Transverse colon (tissue), 4 donors: ENCODE measurements around the gene MCRS1. TPM values are rescaled to one million over a fixed set of nuclear protein-coding genes. Genes with fewer than 3 reads are reported as not detected.

ENCODE experiments used
- DNase-seq: peaks from one replicate; pipeline ENCODE4 v3.0.0-alpha.2; 2019
- H3K27ac ChIP-seq, 4 donors: fragments of 200-600 bp; sonication (generic); 2 replicates each; pipeline ENCODE4 v1.5.1; 2016 to 2018; ENCODE audit warnings: inconsistent platforms in 4 of 4
- H3K27me3 ChIP-seq: fragments of 200-600 bp; sonication (generic); 2 replicates; pipeline ENCODE4 v1.5.1; 2017; ENCODE audit warnings: inconsistent platforms
- H3K36me3 ChIP-seq, 4 donors: fragments of 200-600 bp; sonication (generic); 2 replicates each; pipeline ENCODE4 v1.5.1; 2017 to 2019; ENCODE audit warnings: inconsistent platforms in 4 of 4
- H3K4me1 ChIP-seq, 4 donors: fragments of 200-600 bp; sonication (generic); 2 replicates each; pipeline ENCODE4 v1.5.1; 2017 to 2020; ENCODE audit warnings: inconsistent platforms in 4 of 4
- H3K4me3 ChIP-seq, 4 donors: fragments of 200-600 bp; sonication (generic); 1 replicate in 1 of 4; 2 replicates in 3 of 4; pipeline versions ENCODE4 v1.5.1 to v1.6.1; 2017 to 2019; ENCODE audit warnings: inconsistent platforms in 4 of 4
- H3K9me3 ChIP-seq, 2 donors: fragments of 200-600 bp; sonication (generic); 2 replicates each; pipeline ENCODE4 v1.5.1; 2017 to 2019; ENCODE audit warnings: inconsistent platforms in 2 of 2
- CTCF ChIP-seq, 5 experiments: fragments of 200-600 bp in 3 of 5; fragments of 450-650 bp in 2 of 5; sonication (generic) in 3 of 5; IDR thresholded peaks; 1 replicate in 2 of 5; 2 replicates in 3 of 5; pipeline ENCODE4 v1.5.1; 2016 to 2017; ENCODE audit warnings: antibody characterized with exemption in 5 of 5, inconsistent platforms in 3 of 5, mild to moderate bottlenecking in 2 of 5, moderate library complexity in 1 of 5
- EP300 ChIP-seq: sonication (generic); formaldehyde crosslinking; IDR thresholded peaks from one replicate; pipeline ENCODE4 v1.6.1; 2017; ENCODE audit warnings: antibody characterized with exemption, low read depth
- POLR2A ChIP-seq: fragments of 450-650 bp; IDR thresholded peaks from one replicate; pipeline ENCODE4 v1.6.1; 2016; ENCODE audit warnings: antibody characterized with exemption, mild to moderate bottlenecking, moderate library complexity
- POLR2AphosphoS5 ChIP-seq, 3 donors: sonication (generic); formaldehyde crosslinking; IDR thresholded peaks; one replicate each; pipeline ENCODE4 v1.6.1; 2016; ENCODE audit warnings: antibody characterized with exemption in 3 of 3
- WGBS, 2 donors: methylation state at CpG; one replicate each; pipeline ENCODE4 v1.1.5; 2018; ENCODE audit warnings: low coverage in 1 of 2; 5-methylcytosine and 5-hydroxymethylcytosine counted together
- in situ Hi-C, 4 donors: fragments of 200-750 bp; cut with MboI; loops; one replicate each; pipeline versions ENCODE4 v1.15.0 to v1.15.1; 2017; ENCODE audit warnings: low sequenced_read_pairs in 3 of 4, low pct_ligation_motif_present in 1 of 4, low pct_unique_long_range_greater_than_20kb in 1 of 4
- intact Hi-C: fragments of 100-400 bp; cut with DNase I; formaldehyde crosslinking; loops from one replicate; pipeline ENCODE4 v1.15.1; 2023; ENCODE audit warnings: low total_unique reads
- total RNA-seq, 4 donors: library from RNA; depleted of rRNA; stranded (reverse); fragments of >200 nt; gene quantifications; one replicate each; pipeline ENCODE4 v1.1.0, GENCODE V29; 2016

The MCRS1 gene
- total RNA-seq, 4 donors from 2014 or later = 57.8 to 120 (median 78.4) TPM

- TF ChIP-seq POLR2AphosphoS5 (IDR thresholded peaks at IDR 0.05) (no peak), POLR2A (no peak), CTCF (IDR thresholded peaks at IDR 0.05) (no peak), EP300 (no peak)
- in situ Hi-C loops = no loop called here
- intact Hi-C loops = no loop called here
- Histone ChIP-seq H3K4me3 (no peak overlapping the region), H3K27me3 (no peaks in the 10 kb centered on the region), H3K27ac (no peak overlapping the region), H3K9me3 (no peaks in the 10 kb centered on the region), H3K36me3 (peaks cover 0 to 37% (median 8%) of the 10 kb centered on the region in 4 donors), H3K4me1 (peaks cover 10 to 28% (median 18%) of the 10 kb centered on the region in 4 donors)
- DNase-seq = no peak
- 96% methylated on average over 13 of the region's 13 CpGs; no CpG with 5 or more reads in 1 of the 2 donors for WGBS, 2 donors
Observed at GRCh38 chr12:49566361-49566760, 1.6 kb downstream of the MCRS1 start.

GRCh38 chr12:49565406-49566265 lies 2.3 kb downstream of the MCRS1 start:
- intact Hi-C loops (no loop called here), in situ Hi-C loops (no loop called here)
- H3K36me3 ChIP-seq = peaks cover 0 to 39% (median 8%) of the 10 kb centered on the region in 4 donors
- no peak for DNase-seq
- H3K27me3 ChIP-seq = no peaks in the 10 kb centered on the region
- no peak overlapping the region for H3K4me3 ChIP-seq
- H3K9me3 ChIP-seq = no peaks in the 10 kb centered on the region
- no peak overlapping the region for H3K27ac ChIP-seq
- WGBS, 2 donors = 96% methylated on average over 12 of the region's 12 CpGs; no CpG with 5 or more reads in 1 of the 2 donors
- peaks cover 10 to 28% (median 18%) of the 10 kb centered on the region in 4 donors for H3K4me1 ChIP-seq
- no peak for TF ChIP-seq CTCF (IDR thresholded peaks at IDR 0.05)
- no peak for TF ChIP-seq POLR2A
- TF ChIP-seq POLR2AphosphoS5 (IDR thresholded peaks at IDR 0.05) = no peak
- no peak for TF ChIP-seq EP300

- H3K27ac ChIP-seq = no peak overlapping the region
- no peaks in the 10 kb centered on the region for H3K27me3 ChIP-seq
- WGBS, 2 donors = 81% methylated on average over 8 of the region's 8 CpGs; no CpG with 5 or more reads in 1 of the 2 donors
- TF ChIP-seq POLR2A (no peak), POLR2AphosphoS5 (IDR thresholded peaks at IDR 0.05) (no peak), CTCF (IDR thresholded peaks at IDR 0.05) (no peak), EP300 (no peak)
- DNase-seq = no peak
- H3K4me1 ChIP-seq = peaks cover 10 to 25% (median 18%) of the 10 kb centered on the region in 4 donors
- intact Hi-C loops = no loop called here
- peaks cover 0 to 44% (median 10%) of the 10 kb centered on the region in 4 donors for H3K36me3 ChIP-seq
- in situ Hi-C loops = no loop called here
- no peak overlapping the region for H3K4me3 ChIP-seq
- no peaks in the 10 kb centered on the region for H3K9me3 ChIP-seq
Observed at GRCh38 chr12:49564686-49565405, 3.1 kb downstream of the MCRS1 start.

- intact Hi-C loops = no loop called here
- Histone ChIP-seq H3K27me3 (no peaks in the 10 kb centered on the region), H3K4me1 (peaks cover 10 to 18% (median 16%) of the 10 kb centered on the region in 4 donors), H3K9me3 (no peaks in the 10 kb centered on the region), H3K27ac (no peak overlapping the region), H3K4me3 (no peak overlapping the region), H3K36me3 (peaks cover 0 to 51% (median 14%) of the 10 kb centered on the region in 4 donors)
- DNase-seq = no peak
- whole genome bisulfite sequencing, 2 donors = 91% methylated on average over 14 of the region's 14 CpGs; no CpG with 5 or more reads in 1 of the 2 donors
- TF ChIP-seq POLR2AphosphoS5 (IDR thresholded peaks at IDR 0.05) (no peak), EP300 (no peak), CTCF (IDR thresholded peaks at IDR 0.05) (no peak)
- in situ Hi-C loops = no loop called here
Observed at GRCh38 chr12:49563951-49564685, 3.8 kb downstream of the MCRS1 start.
